Osteocyte (in vitro differentiated cells): ENCODE measurements around the gene THAP3. TPM values are rescaled to one million over a fixed set of nuclear protein-coding genes. Genes with fewer than 3 reads are reported as not detected.

Experiments used
- DNase-seq: peaks from one replicate; pipeline ENCODE4 v3.0.0; 2021; ENCODE audit warnings: mixed read lengths; ENCODE audit not compliant: unreplicated experiment; ENCODE audit errors: extremely low spot score
- H3K27ac Mint-ChIP-seq: one replicate; pipeline ENCODE4 v1.8.0; 2021; ENCODE audit warnings: mild to moderate bottlenecking, mixed read lengths; ENCODE audit not compliant: unreplicated experiment
- H3K27me3 Mint-ChIP-seq: one replicate; pipeline ENCODE4 v1.8.0; 2021; ENCODE audit warnings: mixed read lengths; ENCODE audit not compliant: unreplicated experiment
- H3K36me3 Mint-ChIP-seq: one replicate; pipeline ENCODE4 v1.8.0; 2021; ENCODE audit warnings: mixed read lengths; ENCODE audit not compliant: unreplicated experiment
- H3K4me1 Mint-ChIP-seq: one replicate; pipeline ENCODE4 v1.8.0; 2021; ENCODE audit warnings: mixed read lengths; ENCODE audit not compliant: unreplicated experiment
- H3K4me3 Mint-ChIP-seq: one replicate; pipeline ENCODE4 v1.8.0; 2021; ENCODE audit warnings: mild to moderate bottlenecking, moderate library complexity, mixed read lengths; ENCODE audit not compliant: unreplicated experiment
- H3K9me3 Mint-ChIP-seq: one replicate; pipeline ENCODE4 v1.8.0; 2021; ENCODE audit warnings: mixed read lengths; ENCODE audit not compliant: unreplicated experiment
- CTCF ChIP-seq: fragments of 200-600 bp; sonication (generic); IDR thresholded peaks from 2 replicates; pipeline ENCODE4 v1.5.0; 2021; ENCODE audit warnings: antibody characterized with exemption, mild to moderate bottlenecking, moderate library complexity
- total RNA-seq: library from RNA; stranded (reverse); gene quantifications from 2 replicates; pipeline ENCODE4 v1.2.1, GENCODE V29; 2021

Gene THAP3
- total RNA-seq, 1 donor from 2014 or later: 18.7 TPM

GRCh38 chr1:6614019-6614928, 10.4 kb upstream of the THAP3 start:
- Mint-ChIP-seq H3K36me3 (peaks cover 4% of the 10 kb centered on the region), H3K27me3 (no peaks in the 10 kb centered on the region), H3K4me1 (peaks cover 41% of the 10 kb centered on the region), H3K27ac (no peak overlapping the region), H3K9me3 (no peaks in the 10 kb centered on the region), H3K4me3 (peak overlapping the region; percentile 73)
- no peak for TF ChIP-seq CTCF
- DNase-seq: no peak

- peaks cover 32% of the 10 kb centered on the region for H3K4me1 Mint-ChIP-seq
- H3K27ac Mint-ChIP-seq: peak overlapping the region; percentile 80
- H3K4me3 Mint-ChIP-seq: peak overlapping the region; percentile 76
- no peaks in the 10 kb centered on the region for H3K27me3 Mint-ChIP-seq
- H3K36me3 Mint-ChIP-seq: peaks cover 11% of the 10 kb centered on the region
- no peak for TF ChIP-seq CTCF
- no peaks in the 10 kb centered on the region for H3K9me3 Mint-ChIP-seq
- DNase-seq: no peak
Observed at GRCh38 chr1:6614929-6615785, 9.5 kb upstream of the THAP3 start.

GRCh38 chr1:6619045-6619444, 5.6 kb upstream of the THAP3 start:
- H3K27me3 Mint-ChIP-seq: no peaks in the 10 kb centered on the region

GRCh38 chr1:6621429-6622391, 3.0 kb upstream of the THAP3 start:
- Mint-ChIP-seq H3K9me3 (no peaks in the 10 kb centered on the region), H3K4me3 (no peak overlapping the region), H3K27ac (no peak overlapping the region), H3K4me1 (peaks cover 15% of the 10 kb centered on the region), H3K27me3 (no peaks in the 10 kb centered on the region), H3K36me3 (peaks cover 23% of the 10 kb centered on the region)
- DNase-seq: no peak
- TF ChIP-seq CTCF: no peak

More at GRCh38 chr1:6619045-6619444, 5.6 kb upstream of the THAP3 start:
- Mint-ChIP-seq H3K9me3 (no peaks in the 10 kb centered on the region), H3K36me3 (peaks cover 23% of the 10 kb centered on the region), H3K4me3 (no peak overlapping the region), H3K27ac (no peak overlapping the region), H3K4me1 (peaks cover 12% of the 10 kb centered on the region)
- DNase-seq: no peak
- TF ChIP-seq CTCF: no peak
